ENCODE measurements around the gene KRT82. TPM values are rescaled to one million over a fixed set of nuclear protein-coding genes. Genes with fewer than 3 reads are reported as not detected.
"Not testable (repeated sequence)": the region's sequence is repeated elsewhere in the genome, so short reads cannot be mapped to it uniquely, and the experiment has no call there.

Gene KRT82
- total RNA-seq, 2 experiments from 2014 or later: not detected

DNA sequence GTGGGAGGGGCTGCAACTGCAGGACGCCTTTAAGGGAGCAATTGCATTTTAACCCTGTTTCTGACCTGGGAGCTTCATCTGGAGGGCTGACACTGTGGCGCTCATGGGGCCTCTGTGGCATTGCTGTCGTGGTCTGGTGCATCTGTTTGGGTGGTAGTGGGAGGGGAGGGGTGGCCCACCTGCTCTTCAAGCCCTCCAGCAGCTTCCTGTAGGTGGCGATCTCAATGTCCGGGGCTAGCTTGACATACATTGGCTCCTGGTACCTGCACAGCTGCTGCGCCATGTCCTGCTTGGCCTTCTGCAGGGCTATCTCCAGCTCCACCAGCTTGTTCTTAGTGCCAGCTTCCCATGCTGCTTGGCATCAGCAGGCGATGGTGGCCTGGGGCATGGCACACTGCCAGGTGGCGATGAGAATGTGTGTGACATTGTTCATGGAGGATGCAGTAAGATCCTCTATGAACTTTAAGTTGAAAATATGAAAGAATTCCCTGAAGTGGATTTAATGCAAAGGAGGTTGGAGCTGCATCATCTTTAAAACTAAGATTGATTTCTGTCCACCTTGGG, 7.7 kb upstream of the KRT82 start:
- ChIA-PET CTCF (interaction anchor here (0.6 to 1.1 kb wide), 3 partner anchors 16 to 194 kb away, joined by 3 to 6 read pairs (median 4); no protein-coding TSS in a partner anchor), POLR2A (no interaction called here)
- Mint-ChIP-seq H3K36me3 (ENCODE audit: low read depth) (no peaks in the 10 kb centered on the region), H3K27me3 (no peaks in the 10 kb centered on the region), H3K27ac (no peak overlapping the region), H3K4me1 (no peaks in the 10 kb centered on the region), H3K4me3 (no peak overlapping the region), H3K9me3 (no peaks in the 10 kb centered on the region)
- DNase-seq: no peak

DNA sequence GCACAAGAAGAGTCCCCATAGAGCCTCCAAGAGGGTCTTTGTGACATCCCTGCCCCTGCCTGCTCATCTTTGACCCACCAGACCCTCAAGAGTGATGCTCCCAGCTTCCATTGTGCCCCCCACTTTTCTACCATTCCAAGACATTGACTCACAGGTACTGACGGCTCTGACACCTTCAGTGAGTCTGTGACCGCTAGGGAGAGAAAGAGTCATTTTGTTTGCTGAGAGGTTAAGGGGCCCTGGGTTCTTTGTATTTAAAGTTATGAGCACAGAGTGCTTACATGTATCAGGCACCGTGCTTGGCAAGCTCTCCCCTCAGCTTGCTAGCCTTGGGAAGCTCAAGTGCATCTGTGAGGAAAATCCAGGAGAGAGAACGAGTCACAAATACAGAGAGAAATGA, 7.1 kb upstream of the KRT82 start:
- DNase-seq: no peak
- H3K27me3 Mint-ChIP-seq: no peaks in the 10 kb centered on the region
- no peak overlapping the region for H3K27ac Mint-ChIP-seq
- no peaks in the 10 kb centered on the region for H3K9me3 Mint-ChIP-seq
- H3K4me3 Mint-ChIP-seq: no peak overlapping the region
- ChIA-PET CTCF (interaction anchor here (1.1 kb wide), 1 partner anchor 17 kb away, joined by 3 read pairs; no protein-coding TSS in a partner anchor), POLR2A (no interaction called here)
- H3K36me3 Mint-ChIP-seq (ENCODE audit: low read depth): no peaks in the 10 kb centered on the region
- H3K4me1 Mint-ChIP-seq: no peaks in the 10 kb centered on the region

- H3K4me3 Mint-ChIP-seq: no peak overlapping the region
- DNase-seq: no peak
- POLR2A ChIA-PET: no interaction called here
Observed at GRCh38 chr12:52411815-52412214, 5.7 kb upstream of the KRT82 start.

DNA sequence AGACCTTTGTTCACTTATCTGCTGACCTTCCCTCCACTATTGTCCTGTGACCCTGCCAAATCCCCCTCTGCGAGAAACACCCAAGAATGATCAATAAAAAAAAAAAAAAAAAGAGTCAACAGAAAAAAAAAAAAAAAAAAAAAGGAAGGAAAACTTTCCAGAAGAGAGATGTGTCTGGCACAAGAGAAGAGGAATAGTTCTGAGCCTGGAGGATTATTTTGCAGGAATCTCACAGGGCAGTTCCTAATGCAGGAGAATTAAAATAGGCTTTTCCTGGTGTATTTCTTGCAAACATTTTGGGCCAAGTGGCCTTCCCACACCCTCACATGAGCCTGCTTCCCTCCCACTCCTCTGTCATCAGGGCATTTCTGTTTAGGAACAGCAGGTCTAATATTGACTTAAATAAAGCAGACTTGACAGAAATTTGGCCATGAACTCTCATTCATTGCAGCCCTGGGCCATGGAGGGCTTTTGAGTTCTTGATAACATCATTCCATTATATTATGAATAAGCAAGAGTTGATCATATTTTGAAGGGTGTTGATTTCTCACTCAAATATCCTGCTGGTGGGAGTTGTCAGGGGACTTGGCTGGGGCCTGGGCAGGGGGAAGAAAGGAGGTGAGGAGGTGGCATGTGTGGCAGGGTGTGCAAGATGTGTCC, 4.6 kb upstream of the KRT82 start:
- POLR2A ChIA-PET; H3K9me3 Mint-ChIP-seq; H3K4me1 Mint-ChIP-seq; CTCF ChIA-PET; H3K27ac Mint-ChIP-seq; H3K27me3 Mint-ChIP-seq; H3K4me3 Mint-ChIP-seq; DNase-seq; H3K36me3 Mint-ChIP-seq (ENCODE audit: low read depth): not testable (repeated sequence)

More at GRCh38 chr12:52411815-52412214, 5.7 kb upstream of the KRT82 start:
- Mint-ChIP-seq H3K36me3 (ENCODE audit: low read depth) (no peaks in the 10 kb centered on the region), H3K27me3 (no peaks in the 10 kb centered on the region), H3K27ac (no peak overlapping the region), H3K4me1 (no peaks in the 10 kb centered on the region), H3K9me3 (no peaks in the 10 kb centered on the region)
- CTCF ChIA-PET: no interaction called here

- CTCF ChIA-PET: no interaction called here
- H3K4me3 Mint-ChIP-seq: no peak overlapping the region
- no peaks in the 10 kb centered on the region for H3K36me3 Mint-ChIP-seq (ENCODE audit: low read depth)
Observed at GRCh38 chr12:52407918-52408317, 1.8 kb upstream of the KRT82 start.

DNA sequence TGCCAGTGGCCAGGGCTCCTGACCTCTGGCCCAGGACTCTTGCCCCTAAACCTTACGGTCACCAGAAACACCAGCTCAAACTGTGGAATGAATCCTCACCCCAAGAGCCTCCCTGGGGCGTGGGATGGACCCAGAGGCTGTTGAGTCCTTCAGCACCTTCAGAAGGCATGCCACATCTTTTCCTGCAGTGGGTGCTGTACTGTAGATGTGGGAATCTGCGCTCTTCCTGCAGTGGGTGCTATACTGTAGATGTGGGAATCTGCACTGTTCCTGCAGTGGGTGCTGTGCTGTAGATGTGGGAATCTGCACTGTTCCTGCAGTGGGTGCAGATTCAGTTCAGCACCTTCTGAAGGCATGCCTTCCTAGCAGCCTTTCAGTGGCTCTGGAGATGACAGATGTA, 1.2 kb downstream of the KRT82 start:
- POLR2A ChIA-PET: no interaction called here
- H3K4me1 Mint-ChIP-seq: no peaks in the 10 kb centered on the region
- CTCF ChIA-PET: no interaction called here
- H3K27me3 Mint-ChIP-seq: no peaks in the 10 kb centered on the region
- no peak overlapping the region for H3K27ac Mint-ChIP-seq
- no peak overlapping the region for H3K4me3 Mint-ChIP-seq
- no peaks in the 10 kb centered on the region for H3K36me3 Mint-ChIP-seq (ENCODE audit: low read depth)
- no peaks in the 10 kb centered on the region for H3K9me3 Mint-ChIP-seq
- DNase-seq: no peak

More at GRCh38 chr12:52407918-52408317, 1.8 kb upstream of the KRT82 start:
- no peak for DNase-seq
- POLR2A ChIA-PET: no interaction called here
- Mint-ChIP-seq H3K4me1 (no peaks in the 10 kb centered on the region), H3K27me3 (no peaks in the 10 kb centered on the region), H3K9me3 (no peaks in the 10 kb centered on the region), H3K27ac (no peak overlapping the region)

DNA sequence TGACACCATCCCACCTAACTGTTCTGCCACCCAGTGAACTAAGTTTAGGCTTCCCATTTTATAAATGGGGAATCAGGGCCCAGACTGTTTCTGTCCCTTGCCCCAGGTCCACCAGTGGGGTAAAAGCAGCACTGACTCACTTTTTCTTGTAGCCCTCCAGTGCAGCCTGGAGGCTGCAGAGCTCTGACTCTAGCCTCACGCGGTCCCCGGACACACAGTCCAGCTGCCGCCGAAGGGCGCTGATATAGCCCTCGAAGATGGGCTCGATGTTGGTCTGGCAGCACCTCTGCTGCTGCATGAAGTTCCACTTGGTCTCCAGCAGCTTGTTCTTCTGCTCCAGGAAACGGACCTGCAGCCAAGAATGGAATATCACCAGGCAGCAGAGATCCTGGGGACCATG, 2.6 kb downstream of the KRT82 start:
- Mint-ChIP-seq H3K4me1 (no peaks in the 10 kb centered on the region), H3K4me3 (no peak overlapping the region), H3K36me3 (ENCODE audit: low read depth) (no peaks in the 10 kb centered on the region), H3K27me3 (peaks cover 3% of the 10 kb centered on the region), H3K9me3 (no peaks in the 10 kb centered on the region), H3K27ac (no peak overlapping the region)
- ChIA-PET POLR2A (no interaction called here), CTCF (interaction anchor here (1.0 kb wide), 1 partner anchor 9 kb away, joined by 3 read pairs; no protein-coding TSS in a partner anchor)
- DNase-seq: no peak

GRCh38 chr12:52402873-52403540, 3.1 kb downstream of the KRT82 start:
- no peaks in the 10 kb centered on the region for H3K9me3 Mint-ChIP-seq
- H3K27ac Mint-ChIP-seq: no peak overlapping the region
- no peaks in the 10 kb centered on the region for H3K4me1 Mint-ChIP-seq
- H3K4me3 Mint-ChIP-seq: no peak overlapping the region
- CTCF ChIA-PET: no interaction called here
- POLR2A ChIA-PET: no interaction called here
- peaks cover 3% of the 10 kb centered on the region for H3K27me3 Mint-ChIP-seq
- DNase-seq: no peak
- no peaks in the 10 kb centered on the region for H3K36me3 Mint-ChIP-seq (ENCODE audit: low read depth)

GRCh38 chr12:52402377-52402776, 3.8 kb downstream of the KRT82 start:
- Mint-ChIP-seq H3K27me3 (peaks cover 3% of the 10 kb centered on the region), H3K4me3 (no peak overlapping the region), H3K36me3 (ENCODE audit: low read depth) (no peaks in the 10 kb centered on the region), H3K27ac (no peak overlapping the region), H3K9me3 (no peaks in the 10 kb centered on the region), H3K4me1 (no peaks in the 10 kb centered on the region)
- no peak for DNase-seq
- CTCF ChIA-PET: interaction anchor here (1.6 kb wide), 1 partner anchor 21 kb away, joined by 4 read pairs; no protein-coding TSS in a partner anchor
- POLR2A ChIA-PET: no interaction called here

DNA sequence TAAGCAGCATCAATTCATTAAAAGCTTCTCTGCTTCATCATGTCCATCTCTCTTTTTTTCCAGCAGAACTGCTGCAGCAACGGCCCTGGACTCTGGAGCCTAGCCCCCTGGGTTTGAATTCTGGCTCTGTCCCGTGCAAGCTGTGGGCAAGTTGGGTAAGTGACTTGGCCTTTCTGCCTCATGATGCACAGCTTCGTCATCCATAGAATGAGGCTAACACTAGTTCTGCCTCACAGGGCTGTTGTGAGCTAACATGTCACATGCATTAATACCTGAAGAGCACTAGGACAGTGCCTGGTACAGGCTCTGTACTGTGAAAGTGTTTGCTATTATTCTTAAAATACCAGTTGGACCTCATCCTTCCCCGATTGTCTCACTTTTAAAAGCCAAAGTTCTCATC, 4.2 kb downstream of the KRT82 start:
- ChIA-PET POLR2A (no interaction called here), CTCF (interaction anchor here (1.6 kb wide), 1 partner anchor 20 kb away, joined by 4 read pairs; no protein-coding TSS in a partner anchor)
- Mint-ChIP-seq H3K36me3 (ENCODE audit: low read depth) (no peaks in the 10 kb centered on the region), H3K27ac (no peak overlapping the region), H3K4me3 (no peak overlapping the region), H3K27me3 (peaks cover 3% of the 10 kb centered on the region), H3K9me3 (no peaks in the 10 kb centered on the region), H3K4me1 (no peaks in the 10 kb centered on the region)
- no peak for DNase-seq

- DNase-seq: no peak
- POLR2A ChIA-PET: no interaction called here
- CTCF ChIA-PET: interaction anchor here (1.6 kb wide), 1 partner anchor 20 kb away, joined by 4 read pairs; no protein-coding TSS in a partner anchor
- no peak overlapping the region for H3K4me3 Mint-ChIP-seq
- H3K36me3 Mint-ChIP-seq (ENCODE audit: low read depth): no peaks in the 10 kb centered on the region
- no peaks in the 10 kb centered on the region for H3K4me1 Mint-ChIP-seq
- H3K9me3 Mint-ChIP-seq: no peaks in the 10 kb centered on the region
- H3K27me3 Mint-ChIP-seq: peaks cover 3% of the 10 kb centered on the region
- no peak overlapping the region for H3K27ac Mint-ChIP-seq
Observed at GRCh38 chr12:52401526-52401925, 4.6 kb downstream of the KRT82 start.

GRCh38 chr12:52400906-52401305, 5.2 kb downstream of the KRT82 start:
- H3K9me3 Mint-ChIP-seq: no peaks in the 10 kb centered on the region
- no peak overlapping the region for H3K27ac Mint-ChIP-seq
- peaks cover 3% of the 10 kb centered on the region for H3K27me3 Mint-ChIP-seq
- no peaks in the 10 kb centered on the region for H3K4me1 Mint-ChIP-seq
- ChIA-PET POLR2A (no interaction called here), CTCF (interaction anchor here (1.6 kb wide), 1 partner anchor 19 kb away, joined by 4 read pairs; no protein-coding TSS in a partner anchor)
- H3K36me3 Mint-ChIP-seq (ENCODE audit: low read depth): no peaks in the 10 kb centered on the region
- H3K4me3 Mint-ChIP-seq: no peak overlapping the region
- no peak for DNase-seq

- CTCF ChIA-PET: no interaction called here
- POLR2A ChIA-PET: no interaction called here
Observed at GRCh38 chr12:52399756-52400155, 6.4 kb downstream of the KRT82 start.

More at GRCh38 chr12:52399756-52400155, 6.4 kb downstream of the KRT82 start:
- no peak overlapping the region for H3K27ac Mint-ChIP-seq
- H3K9me3 Mint-ChIP-seq: no peaks in the 10 kb centered on the region
- H3K4me3 Mint-ChIP-seq: no peak overlapping the region
- DNase-seq: no peak
- no peaks in the 10 kb centered on the region for H3K36me3 Mint-ChIP-seq (ENCODE audit: low read depth)
- peaks cover 3% of the 10 kb centered on the region for H3K27me3 Mint-ChIP-seq
- H3K4me1 Mint-ChIP-seq: no peaks in the 10 kb centered on the region
